ENCODE measurements around the gene SMYD3.

GRCh38 chr1:246311461-246311860 lies 195.6 kb downstream of the SMYD3 start:
- TF ChIP-seq, protein P1, sequence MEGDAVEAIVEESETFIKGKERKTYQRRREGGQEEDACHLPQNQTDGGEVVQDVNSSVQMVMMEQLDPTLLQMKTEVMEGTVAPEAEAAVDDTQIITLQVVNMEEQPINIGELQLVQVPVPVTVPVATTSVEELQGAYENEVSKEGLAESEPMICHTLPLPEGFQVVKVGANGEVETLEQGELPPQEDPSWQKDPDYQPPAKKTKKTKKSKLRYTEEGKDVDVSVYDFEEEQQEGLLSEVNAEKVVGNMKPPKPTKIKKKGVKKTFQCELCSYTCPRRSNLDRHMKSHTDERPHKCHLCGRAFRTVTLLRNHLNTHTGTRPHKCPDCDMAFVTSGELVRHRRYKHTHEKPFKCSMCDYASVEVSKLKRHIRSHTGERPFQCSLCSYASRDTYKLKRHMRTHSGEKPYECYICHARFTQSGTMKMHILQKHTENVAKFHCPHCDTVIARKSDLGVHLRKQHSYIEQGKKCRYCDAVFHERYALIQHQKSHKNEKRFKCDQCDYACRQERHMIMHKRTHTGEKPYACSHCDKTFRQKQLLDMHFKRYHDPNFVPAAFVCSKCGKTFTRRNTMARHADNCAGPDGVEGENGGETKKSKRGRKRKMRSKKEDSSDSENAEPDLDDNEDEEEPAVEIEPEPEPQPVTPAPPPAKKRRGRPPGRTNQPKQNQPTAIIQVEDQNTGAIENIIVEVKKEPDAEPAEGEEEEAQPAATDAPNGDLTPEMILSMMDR (IDR thresholded peaks at IDR 0.05; ENCODE audit: low read depth, low read length, poor library complexity, severe bottlenecking), result no peak
- no peak for TF ChIP-seq EZH2phosphoT487 (IDR thresholded peaks at IDR 0.05; ENCODE audit: borderline replicate concordance, low read length)

Data from DOHH2 (cell line).